Activated naive CD4-positive, alpha-beta T cell treated with anti-CD3 and anti-CD28 coated beads, Interleukin-2, amount 50 U/mL, for 16 hours (primary cell): ENCODE measurements around the gene MRM2.
A peak's percentile ranks its signal among the peaks of the same experiment; 100 is the strongest.

Experiments
- DNase-seq: peaks from one replicate; pipeline ENCODE4 v3.0.0-alpha.2; 2020

MRM2 gene

GRCh38 chr7:2220030-2220429 lies 22.0 kb downstream of the MRM2 start:
- no peak for DNase-seq

DNA sequence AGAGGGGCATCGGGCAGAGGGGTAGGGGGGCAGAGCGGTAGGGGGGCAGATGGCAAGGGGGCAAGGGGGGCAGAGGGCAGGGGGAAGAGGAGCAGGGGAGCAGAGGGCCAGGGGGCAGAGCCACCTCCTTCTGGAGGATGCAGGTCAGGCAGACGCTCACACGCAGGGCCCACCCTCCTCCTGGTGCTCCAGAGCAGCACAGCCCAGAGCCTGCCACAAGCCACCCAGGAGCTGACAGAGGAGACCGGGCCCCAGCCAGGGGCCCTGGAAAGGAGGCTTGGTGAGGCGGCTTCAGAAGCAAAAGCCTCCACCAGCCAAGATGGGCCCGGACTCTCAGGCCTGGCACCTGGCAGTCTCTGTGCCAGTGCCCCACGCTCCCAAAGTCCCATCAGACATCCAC lies 22.4 kb downstream of the MRM2 start:
- DNase-seq = no peak

- no peak for DNase-seq
Measured at GRCh38 chr7:2219136-2219535, 22.9 kb downstream of the MRM2 start.

DNA sequence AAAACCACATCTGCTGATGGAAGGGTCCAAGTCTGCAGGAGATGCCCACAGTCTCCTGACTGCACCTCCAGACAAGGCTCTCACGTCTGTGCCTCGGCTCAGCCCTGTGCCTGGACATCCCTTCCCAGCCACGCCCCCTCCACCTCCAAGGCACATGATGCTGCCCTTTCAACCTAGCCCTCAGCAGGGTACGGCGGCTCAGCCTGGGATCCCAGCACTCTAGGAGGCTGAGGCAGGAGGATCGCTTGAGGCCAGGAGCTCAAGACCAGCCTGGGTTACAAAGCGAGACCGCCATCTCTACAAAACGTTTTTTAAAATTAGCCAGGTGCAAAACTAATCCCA lies 23.6 kb downstream of the MRM2 start:
- DNase-seq = no peak

- DNase-seq = no peak
Measured at GRCh38 chr7:2217716-2218443, 24.1 kb downstream of the MRM2 start.

- DNase-seq = no peak
Measured at GRCh38 chr7:2217206-2217605, 24.8 kb downstream of the MRM2 start.

DNA sequence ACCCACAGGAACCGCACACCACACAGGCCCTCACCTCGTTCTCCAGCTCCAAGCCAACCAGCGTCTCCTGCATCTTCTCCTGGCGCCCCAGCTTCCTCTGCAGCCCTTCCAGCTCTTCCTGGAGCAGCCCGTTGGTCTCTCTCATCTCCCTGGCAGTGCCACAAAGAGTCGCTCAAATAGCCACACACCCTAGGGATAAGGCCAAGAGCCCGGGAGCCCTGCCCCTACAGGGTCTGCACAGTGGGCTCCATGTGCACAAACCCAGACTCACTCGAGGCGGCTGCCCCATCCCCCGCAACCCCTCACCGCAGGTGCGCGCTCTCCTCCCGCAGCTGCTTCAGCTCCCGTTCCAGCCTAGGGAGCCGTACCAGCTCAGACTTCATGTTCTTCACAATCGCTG lies 26.2 kb downstream of the MRM2 start:
- no peak for DNase-seq

- DNase-seq = no peak
Measured at GRCh38 chr7:2214636-2215035, 27.4 kb downstream of the MRM2 start.

GRCh38 chr7:2213551-2214215 lies 28.3 kb downstream of the MRM2 start:
- no peak for DNase-seq

- no peak for DNase-seq
Measured at GRCh38 chr7:2212906-2213305, 29.1 kb downstream of the MRM2 start.

DNA sequence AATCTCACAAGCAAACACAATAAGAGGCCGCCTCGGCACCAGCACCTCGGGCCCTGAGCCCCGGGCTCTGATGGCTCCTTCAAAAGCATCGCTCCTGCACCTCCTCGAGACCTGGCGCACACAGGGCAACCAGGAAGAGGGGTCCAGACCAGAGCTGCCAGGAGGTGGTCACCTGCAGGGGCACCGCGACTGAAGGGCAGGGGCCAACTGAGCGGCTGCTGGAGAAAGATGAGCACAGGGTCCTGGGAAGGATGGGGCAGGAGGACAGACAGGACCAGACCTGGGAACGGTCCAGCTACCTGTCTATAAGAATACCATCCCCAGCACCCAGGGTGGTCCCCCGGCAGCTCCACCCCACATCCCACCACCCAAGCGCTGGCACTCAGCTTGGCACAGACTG lies 30.1 kb downstream of the MRM2 start:
- DNase-seq = no peak

DNA sequence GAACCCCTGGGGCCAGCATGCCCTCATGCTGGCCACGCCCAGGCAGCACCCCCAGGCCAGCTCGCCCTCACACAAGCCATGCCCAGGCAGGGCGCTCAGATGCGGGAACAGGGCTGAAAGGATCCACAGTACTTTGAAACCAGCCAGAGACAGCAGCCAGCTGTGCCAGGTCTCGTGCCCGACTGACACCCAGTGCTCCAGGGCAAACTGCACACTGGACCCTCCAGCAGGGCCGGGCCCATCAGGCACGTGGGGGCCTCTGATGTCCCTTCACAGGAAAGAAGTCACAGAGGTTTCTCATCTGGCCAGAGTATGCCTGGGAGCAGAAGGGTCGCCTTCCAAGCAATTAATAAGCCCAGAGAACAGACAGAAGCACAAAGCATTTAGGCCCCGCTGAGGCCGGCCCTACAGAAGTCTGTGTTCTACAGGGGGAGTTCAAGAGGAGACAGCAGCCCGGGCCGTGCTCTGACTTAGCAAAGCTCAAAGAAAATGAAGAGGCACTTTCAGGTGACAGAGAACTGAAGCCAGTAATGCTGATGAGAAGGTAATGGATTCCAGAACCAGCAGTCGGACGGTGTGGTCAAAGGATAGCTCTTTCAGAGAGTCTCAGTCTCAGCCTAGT lies 30.6 kb downstream of the MRM2 start:
- no peak for DNase-seq

- DNase-seq = no peak
Measured at GRCh38 chr7:2210551-2211258, 31.3 kb downstream of the MRM2 start.

DNA sequence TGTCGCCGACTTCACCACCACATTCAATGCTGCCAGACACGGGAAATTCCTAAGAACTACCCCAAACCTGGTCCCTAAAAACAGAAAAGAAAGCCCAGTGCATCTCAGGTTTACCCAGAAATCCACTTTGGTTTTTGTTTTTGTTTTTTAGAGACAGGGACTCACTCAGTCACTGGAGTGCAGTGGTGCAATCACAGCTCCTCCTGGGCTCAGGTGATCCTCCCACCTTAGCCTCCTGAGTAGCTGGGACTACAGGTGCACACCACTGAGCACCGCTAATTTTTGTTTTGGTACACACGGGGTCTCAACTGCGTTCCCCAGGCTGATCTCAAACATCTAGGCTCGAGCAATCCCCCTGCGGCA lies 32.1 kb downstream of the MRM2 start:
- no peak for DNase-seq

GRCh38 chr7:2209146-2209960 lies 32.7 kb downstream of the MRM2 start:
- DNase-seq = peak; percentile 36

DNA sequence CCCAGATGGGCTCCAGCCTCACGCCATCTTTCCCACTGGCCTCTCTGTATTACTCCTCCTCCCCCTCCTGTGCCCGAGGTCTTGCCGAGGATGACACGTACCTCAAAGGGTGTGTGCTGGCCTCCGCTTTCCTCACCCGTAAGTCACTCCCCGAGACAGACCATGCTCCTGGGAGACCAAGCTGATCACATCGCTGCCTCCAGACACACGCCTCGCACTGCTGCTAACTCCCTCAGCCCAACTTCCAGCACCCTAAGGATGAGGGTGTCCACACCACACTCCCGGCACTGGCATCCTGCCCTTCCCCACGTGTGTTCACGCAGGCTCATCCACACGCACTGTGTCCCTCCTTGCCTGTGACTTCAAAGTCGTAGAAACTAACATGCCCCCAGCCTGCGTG lies 33.3 kb downstream of the MRM2 start:
- DNase-seq = no peak

DNA sequence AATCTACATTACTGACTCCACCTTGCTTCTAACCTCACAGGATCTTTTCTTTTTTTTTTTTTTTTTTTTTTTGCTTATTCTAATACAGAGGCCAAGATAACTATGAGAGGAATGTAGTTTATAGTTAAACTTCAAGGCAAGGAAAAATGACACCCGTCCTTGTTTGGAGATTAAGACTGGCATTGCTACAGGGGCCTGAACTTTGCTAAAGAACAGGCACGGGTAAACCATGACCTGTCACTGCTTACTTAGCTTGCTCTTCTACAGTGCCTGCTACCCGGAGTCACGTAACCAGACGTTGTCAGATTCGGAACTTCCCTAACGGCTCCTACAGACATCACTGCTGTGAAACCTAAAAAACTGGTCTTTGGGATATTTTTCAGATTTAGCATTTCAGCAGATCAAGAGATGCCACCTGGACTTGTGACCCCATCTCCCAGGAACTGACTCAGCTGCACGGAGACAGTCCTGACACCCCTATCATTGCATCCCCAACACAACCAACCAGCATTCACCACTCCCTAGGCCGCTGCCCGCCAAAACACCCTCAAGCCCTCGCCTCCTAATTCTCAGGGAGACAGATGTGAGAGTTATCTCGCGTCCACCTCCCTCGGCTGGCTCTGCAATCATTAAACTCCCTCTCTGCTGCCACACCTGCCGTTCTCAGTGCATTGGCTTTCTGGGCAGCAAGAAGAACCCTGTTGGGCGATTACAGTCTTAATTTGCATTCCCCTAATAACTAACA lies 36.8 kb downstream of the MRM2 start:
- DNase-seq = no peak

DNA sequence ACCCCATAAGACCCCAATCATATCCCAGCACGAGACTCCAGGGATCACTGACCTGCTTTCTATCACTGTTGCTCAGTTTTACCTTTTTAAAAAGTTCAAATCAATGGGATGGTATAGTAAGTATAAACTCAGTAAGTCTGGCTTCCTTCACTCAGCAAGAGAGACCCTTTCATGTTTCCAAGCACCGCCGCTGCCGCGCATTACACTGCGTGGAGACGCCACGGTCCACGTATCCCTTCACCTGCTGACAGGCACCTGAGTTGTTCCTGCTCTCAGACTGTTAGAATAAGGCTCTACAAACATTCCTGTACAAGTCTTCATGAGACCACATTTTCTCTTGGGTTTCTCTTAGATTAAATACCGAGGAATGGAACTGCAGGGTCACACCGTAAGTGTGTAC lies 37.6 kb downstream of the MRM2 start:
- no peak for DNase-seq

DNA sequence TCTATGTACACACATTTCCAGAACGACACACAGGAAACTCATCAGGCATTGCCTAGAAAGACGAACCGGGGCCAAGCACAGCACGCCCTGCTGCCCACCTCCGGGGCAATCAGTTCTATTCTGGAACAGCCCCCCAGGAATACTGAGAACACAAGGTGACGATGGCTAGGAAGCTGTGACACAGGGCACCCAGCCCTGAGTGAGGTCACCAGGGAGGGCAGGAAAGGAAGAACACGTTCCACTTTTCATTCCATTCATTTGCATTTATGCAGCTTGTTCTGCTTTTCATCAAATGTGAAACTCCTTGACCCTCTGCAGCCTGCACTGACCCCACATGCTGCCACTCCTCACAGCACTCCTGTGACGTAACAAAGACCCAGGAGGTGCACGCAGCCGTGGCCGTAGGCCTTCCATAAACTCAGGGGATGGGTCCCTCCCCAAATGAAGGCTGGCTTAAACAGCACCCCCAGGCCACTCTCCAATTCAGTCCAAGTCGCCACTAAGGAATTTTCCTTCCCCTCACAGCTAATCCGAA lies 38.2 kb downstream of the MRM2 start:
- no peak for DNase-seq

DNA sequence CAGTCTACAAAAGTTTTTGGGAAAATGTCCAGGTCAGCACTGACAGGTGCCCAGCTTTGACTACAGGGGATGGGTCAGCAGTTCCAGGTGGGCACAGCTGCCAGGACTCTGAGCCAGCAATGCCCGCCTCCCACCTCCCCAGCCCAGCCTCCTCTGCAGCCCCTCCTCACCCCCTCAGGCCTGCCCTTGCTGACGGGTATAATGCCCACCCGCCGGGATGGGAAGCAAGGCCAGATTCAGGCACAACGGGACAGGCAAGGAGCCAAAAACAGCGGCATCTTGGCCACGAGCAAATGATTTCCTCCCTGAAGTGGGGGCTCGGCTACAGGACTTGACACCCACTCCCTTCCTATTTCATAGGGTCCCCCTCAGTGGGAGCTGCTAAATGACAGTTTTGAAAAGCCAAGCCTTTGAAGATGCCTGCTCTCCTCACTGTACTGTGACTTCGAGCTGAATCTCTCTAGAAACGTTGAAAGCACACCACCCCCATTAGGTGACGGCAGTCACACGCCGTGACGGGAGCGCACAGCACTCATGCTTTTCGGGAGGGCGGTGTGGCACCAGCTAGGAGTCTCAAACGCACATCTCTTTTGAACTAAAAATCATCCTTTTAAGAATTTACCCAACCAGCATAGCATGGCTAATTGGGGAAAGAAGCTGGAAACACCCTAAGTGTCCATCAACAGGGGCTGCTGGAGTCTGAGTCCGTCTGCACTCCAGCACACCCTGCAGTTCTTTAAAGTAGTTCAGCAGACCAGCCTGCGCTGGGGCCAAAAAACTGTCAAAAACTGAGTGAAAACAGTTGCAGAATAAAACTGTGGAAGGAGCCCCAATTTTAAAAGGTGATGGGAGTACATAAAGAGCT lies 38.9 kb downstream of the MRM2 start:
- no peak for DNase-seq

GRCh38 chr7:2202361-2202761 lies 39.6 kb downstream of the MRM2 start:
- no peak for DNase-seq
